GM12801 (cell line): Measurements from ENCODE around the gene DNAAF8.

ENCODE experiments used
- CTCF ChIP-seq: IDR thresholded peaks from one replicate; pipeline ENCODE4 v1.5.1; 2011; ENCODE audit warnings: control low read depth; ENCODE audit not compliant: insufficient read length; ENCODE audit errors: extremely low read depth

The DNAAF8 gene

GRCh38 chr16:4697848-4698291 is 36.5 kb upstream of the DNAAF8 start:
- no peak for TF ChIP-seq CTCF

- no peak for TF ChIP-seq CTCF
Measured at GRCh38 chr16:4698321-4699045, 35.9 kb upstream of the DNAAF8 start.

- TF ChIP-seq CTCF = no peak
Measured at GRCh38 chr16:4699046-4699556, 35.2 kb upstream of the DNAAF8 start.

GRCh38 chr16:4700380-4700996 is 33.8 kb upstream of the DNAAF8 start:
- no peak for TF ChIP-seq CTCF

- TF ChIP-seq CTCF = no peak
Measured at GRCh38 chr16:4700997-4701743, 33.2 kb upstream of the DNAAF8 start.

GRCh38 chr16:4701791-4702465 is 32.4 kb upstream of the DNAAF8 start:
- TF ChIP-seq CTCF = no peak

GRCh38 chr16:4702466-4702808 is 31.9 kb upstream of the DNAAF8 start:
- TF ChIP-seq CTCF = no peak
